ENCODE measurements around the gene ZNF184.

GRCh38 chr6:27407153-27407814 lies 65.6 kb downstream of the ZNF184 start:
- TF ChIP-seq CTCF (conservative IDR thresholded peaks at IDR 0.05 in 1 of 2, IDR thresholded peaks at IDR 0.05 in 1 of 2; ENCODE audit: low read depth in 1 of 2, low read length in 2 of 2) (no peak), EZH2 (IDR thresholded peaks at IDR 0.05; ENCODE audit: low read length, missing control alignments) (no peak)
